ENCODE results near the gene DEAF1. TPM values are rescaled to one million over a fixed set of nuclear protein-coding genes. Genes with fewer than 3 reads are reported as not detected.

Gene DEAF1
- total and polyA plus RNA-seq, 2 experiments from 2014 or later, result 42.6 to 47.8 TPM

DNA sequence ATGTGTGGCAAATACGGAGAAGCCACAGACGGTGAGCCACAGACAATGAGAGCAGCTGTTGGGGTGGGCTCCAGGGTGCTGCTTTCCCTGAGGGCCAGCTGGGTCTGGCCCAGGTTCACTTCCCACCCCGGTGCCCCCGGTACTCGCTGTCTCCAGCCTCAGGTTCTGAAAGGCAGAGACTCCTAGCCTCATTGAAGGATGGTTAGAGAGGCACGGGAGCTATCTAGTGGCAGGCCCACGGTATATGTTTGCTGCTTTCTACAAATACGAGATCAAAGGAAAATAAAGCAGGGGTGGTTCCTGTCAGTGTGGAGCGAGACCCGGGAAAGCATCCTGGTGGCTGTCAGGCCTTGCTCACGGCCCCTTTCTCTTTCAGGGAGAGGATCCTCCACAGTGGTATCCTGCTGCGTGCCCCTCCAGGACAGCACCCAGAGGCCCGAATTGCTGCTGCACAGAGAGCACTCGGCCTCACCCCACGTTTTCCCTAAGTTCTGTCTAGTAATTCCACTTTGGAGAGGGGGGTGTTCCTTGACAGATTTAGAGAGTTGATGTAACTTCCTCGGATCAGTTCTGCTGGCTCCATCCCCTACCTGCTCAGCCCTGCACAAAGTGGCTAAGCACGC lies 3.6 kb upstream of the DEAF1 start:
- no peak overlapping the region for H3K4me2 ChIP-seq
- no peak for ATAC-seq
- no peak overlapping the region for H3K4me3 Mint-ChIP-seq

DNA sequence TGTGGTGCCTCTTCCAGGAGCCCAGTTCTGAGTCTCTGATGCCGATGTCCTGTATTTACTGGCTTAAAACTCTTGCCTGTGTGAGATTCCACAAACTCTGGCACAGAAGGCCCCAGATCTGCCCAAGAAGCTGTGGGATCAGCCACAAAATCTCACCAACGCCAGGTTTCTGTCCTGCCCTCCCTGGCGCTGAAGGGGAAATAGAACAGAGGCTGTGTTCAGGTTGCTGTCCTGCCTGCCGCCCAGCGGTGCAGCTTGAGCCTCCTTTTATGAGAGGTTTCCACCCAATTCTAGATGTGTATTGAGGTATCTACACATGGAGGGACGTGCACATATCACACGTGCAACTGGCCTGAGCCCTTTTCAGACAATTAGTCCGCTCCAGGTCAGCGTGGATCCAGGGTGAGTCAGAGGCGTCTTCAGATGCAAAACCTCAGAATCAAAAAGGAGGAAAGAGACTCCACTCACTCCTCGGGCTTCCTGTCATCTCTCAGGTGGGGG lies 2.8 kb upstream of the DEAF1 start:
- DNase-seq (ENCODE audit: low spot score) (no peak), ATAC-seq (no peak)
- no peaks in the 10 kb centered on the region for H3K9me2 ChIP-seq (ENCODE audit: insufficient read depth)
- H2AFZ ChIP-seq, result no peak overlapping the region
- peaks cover 4% of the 10 kb centered on the region; the same call in 2 of the 3 replicates for H3K36me3 Mint-ChIP-seq (ENCODE audit: low read depth)
- peaks cover 28% of the 10 kb centered on the region for H3F3A ChIP-seq (replicated peaks; ENCODE audit: low read depth)
- H3K27me3 Mint-ChIP-seq (ENCODE audit: insufficient read depth, low read depth, poor library complexity), result peaks cover 15% of the 10 kb centered on the region
- no peaks in the 10 kb centered on the region for H3K36me3 ChIP-seq (ENCODE audit: insufficient read depth)
- peak overlapping the region; percentile 37; the same call in 1 of the 2 replicates for H3K4me2 ChIP-seq
- H3K4me1 ChIP-seq (ENCODE audit: insufficient read depth), result peaks cover 19% of the 10 kb centered on the region
- peaks cover 5% of the 10 kb centered on the region for H4K20me1 ChIP-seq (replicated peaks; ENCODE audit: insufficient read depth)
- H3K27ac Mint-ChIP-seq, result peak overlapping the region; percentile 80
- peaks cover 21% of the 10 kb centered on the region for H3K79me2 ChIP-seq (replicated peaks; ENCODE audit: insufficient read depth)
- peak overlapping the region; percentile 86 for H3K27ac ChIP-seq (ENCODE audit: low read depth)
- no peaks in the 10 kb centered on the region for H3K27me3 ChIP-seq (ENCODE audit: insufficient read depth)
- peaks cover 4% of the 10 kb centered on the region; the same call in 2 of the 3 replicates for H3K9me3 Mint-ChIP-seq
- peaks cover 24% of the 10 kb centered on the region for H3K4me1 Mint-ChIP-seq
- H3K4me3 Mint-ChIP-seq, result peak overlapping the region; percentile 20; the same call in 2 of the 3 replicates
- 0 out of 2 replicates have a peak overlapping the region, but pooled peaks have one; percentile 26 for H3K4me3 ChIP-seq
- no peak for TF ChIP-seq EZH2phosphoT487 (IDR thresholded peaks at IDR 0.05; ENCODE audit: unreplicated experiment)
- TF ChIP-seq, protein P1, sequence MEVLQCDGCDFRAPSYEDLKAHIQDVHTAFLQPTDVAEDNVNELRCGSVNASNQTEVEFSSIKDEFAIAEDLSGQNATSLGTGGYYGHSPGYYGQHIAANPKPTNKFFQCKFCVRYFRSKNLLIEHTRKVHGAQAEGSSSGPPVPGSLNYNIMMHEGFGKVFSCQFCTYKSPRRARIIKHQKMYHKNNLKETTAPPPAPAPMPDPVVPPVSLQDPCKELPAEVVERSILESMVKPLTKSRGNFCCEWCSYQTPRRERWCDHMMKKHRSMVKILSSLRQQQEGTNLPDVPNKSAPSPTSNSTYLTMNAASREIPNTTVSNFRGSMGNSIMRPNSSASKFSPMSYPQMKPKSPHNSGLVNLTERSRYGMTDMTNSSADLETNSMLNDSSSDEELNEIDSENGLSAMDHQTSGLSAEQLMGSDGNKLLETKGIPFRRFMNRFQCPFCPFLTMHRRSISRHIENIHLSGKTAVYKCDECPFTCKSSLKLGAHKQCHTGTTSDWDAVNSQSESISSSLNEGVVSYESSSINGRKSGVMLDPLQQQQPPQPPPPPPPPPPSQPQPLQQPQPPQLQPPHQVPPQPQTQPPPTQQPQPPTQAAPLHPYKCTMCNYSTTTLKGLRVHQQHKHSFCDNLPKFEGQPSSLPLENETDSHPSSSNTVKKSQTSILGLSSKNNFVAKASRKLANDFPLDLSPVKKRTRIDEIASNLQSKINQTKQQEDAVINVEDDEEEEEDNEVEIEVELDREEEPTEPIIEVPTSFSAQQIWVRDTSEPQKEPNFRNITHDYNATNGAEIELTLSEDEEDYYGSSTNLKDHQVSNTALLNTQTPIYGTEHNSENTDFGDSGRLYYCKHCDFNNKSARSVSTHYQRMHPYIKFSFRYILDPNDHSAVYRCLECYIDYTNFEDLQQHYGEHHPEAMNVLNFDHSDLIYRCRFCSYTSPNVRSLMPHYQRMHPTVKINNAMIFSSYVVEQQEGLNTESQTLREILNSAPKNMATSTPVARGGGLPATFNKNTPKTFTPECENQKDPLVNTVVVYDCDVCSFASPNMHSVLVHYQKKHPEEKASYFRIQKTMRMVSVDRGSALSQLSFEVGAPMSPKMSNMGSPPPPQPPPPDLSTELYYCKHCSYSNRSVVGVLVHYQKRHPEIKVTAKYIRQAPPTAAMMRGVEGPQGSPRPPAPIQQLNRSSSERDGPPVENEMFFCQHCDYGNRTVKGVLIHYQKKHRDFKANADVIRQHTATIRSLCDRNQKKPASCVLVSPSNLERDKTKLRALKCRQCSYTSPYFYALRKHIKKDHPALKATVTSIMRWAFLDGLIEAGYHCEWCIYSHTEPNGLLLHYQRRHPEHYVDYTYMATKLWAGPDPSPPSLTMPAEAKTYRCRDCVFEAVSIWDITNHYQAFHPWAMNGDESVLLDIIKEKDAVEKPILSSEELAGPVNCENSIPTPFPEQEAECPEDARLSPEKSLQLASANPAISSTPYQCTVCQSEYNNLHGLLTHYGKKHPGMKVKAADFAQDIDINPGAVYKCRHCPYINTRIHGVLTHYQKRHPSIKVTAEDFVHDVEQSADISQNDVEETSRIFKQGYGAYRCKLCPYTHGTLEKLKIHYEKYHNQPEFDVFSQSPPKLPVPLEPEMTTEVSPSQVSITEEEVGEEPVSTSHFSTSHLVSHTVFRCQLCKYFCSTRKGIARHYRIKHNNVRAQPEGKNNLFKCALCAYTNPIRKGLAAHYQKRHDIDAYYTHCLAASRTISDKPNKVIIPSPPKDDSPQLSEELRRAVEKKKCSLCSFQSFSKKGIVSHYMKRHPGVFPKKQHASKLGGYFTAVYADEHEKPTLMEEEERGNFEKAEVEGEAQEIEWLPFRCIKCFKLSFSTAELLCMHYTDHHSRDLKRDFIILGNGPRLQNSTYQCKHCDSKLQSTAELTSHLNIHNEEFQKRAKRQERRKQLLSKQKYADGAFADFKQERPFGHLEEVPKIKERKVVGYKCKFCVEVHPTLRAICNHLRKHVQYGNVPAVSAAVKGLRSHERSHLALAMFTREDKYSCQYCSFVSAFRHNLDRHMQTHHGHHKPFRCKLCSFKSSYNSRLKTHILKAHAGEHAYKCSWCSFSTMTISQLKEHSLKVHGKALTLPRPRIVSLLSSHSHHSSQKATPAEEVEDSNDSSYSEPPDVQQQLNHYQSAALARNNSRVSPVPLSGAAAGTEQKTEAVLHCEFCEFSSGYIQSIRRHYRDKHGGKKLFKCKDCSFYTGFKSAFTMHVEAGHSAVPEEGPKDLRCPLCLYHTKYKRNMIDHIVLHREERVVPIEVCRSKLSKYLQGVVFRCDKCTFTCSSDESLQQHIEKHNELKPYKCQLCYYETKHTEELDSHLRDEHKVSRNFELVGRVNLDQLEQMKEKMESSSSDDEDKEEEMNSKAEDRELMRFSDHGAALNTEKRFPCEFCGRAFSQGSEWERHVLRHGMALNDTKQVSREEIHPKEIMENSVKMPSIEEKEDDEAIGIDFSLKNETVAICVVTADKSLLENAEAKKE (CRISPR knock-in tag; IDR thresholded peaks at IDR 0.05), result no peak
- TF ChIP-seq EZH2 (IDR thresholded peaks at IDR 0.05; ENCODE audit: low read depth, unreplicated experiment), result no peak
- no peak for TF ChIP-seq STAT1 (IDR thresholded peaks at IDR 0.05; ENCODE audit: unreplicated experiment)
- no peak for TF ChIP-seq ZNF331 (CRISPR knock-in tag; IDR thresholded peaks at IDR 0.05; ENCODE audit: low read depth)
- TF ChIP-seq, protein P2, sequence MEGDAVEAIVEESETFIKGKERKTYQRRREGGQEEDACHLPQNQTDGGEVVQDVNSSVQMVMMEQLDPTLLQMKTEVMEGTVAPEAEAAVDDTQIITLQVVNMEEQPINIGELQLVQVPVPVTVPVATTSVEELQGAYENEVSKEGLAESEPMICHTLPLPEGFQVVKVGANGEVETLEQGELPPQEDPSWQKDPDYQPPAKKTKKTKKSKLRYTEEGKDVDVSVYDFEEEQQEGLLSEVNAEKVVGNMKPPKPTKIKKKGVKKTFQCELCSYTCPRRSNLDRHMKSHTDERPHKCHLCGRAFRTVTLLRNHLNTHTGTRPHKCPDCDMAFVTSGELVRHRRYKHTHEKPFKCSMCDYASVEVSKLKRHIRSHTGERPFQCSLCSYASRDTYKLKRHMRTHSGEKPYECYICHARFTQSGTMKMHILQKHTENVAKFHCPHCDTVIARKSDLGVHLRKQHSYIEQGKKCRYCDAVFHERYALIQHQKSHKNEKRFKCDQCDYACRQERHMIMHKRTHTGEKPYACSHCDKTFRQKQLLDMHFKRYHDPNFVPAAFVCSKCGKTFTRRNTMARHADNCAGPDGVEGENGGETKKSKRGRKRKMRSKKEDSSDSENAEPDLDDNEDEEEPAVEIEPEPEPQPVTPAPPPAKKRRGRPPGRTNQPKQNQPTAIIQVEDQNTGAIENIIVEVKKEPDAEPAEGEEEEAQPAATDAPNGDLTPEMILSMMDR (conservative IDR thresholded peaks at IDR 0.05; ENCODE audit: low read depth in 2 of 2), result no peak
- no peak for TF ChIP-seq POLR2AphosphoS5 (IDR thresholded peaks at IDR 0.05; ENCODE audit: low read depth)
- TF ChIP-seq, protein P3, sequence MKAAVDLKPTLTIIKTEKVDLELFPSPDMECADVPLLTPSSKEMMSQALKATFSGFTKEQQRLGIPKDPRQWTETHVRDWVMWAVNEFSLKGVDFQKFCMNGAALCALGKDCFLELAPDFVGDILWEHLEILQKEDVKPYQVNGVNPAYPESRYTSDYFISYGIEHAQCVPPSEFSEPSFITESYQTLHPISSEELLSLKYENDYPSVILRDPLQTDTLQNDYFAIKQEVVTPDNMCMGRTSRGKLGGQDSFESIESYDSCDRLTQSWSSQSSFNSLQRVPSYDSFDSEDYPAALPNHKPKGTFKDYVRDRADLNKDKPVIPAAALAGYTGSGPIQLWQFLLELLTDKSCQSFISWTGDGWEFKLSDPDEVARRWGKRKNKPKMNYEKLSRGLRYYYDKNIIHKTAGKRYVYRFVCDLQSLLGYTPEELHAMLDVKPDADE (IDR thresholded peaks at IDR 0.05), result no peak
- no peak for TF ChIP-seq NANOG (IDR thresholded peaks at IDR 0.05; ENCODE audit: borderline replicate concordance)

More for the DNA sequence above, 3.6 kb upstream of the DEAF1 start:
- Histone ChIP-seq H2AFZ (no peak overlapping the region), H3K79me2 (replicated peaks; ENCODE audit: insufficient read depth) (peaks cover 14% of the 10 kb centered on the region), H3K27me3 (ENCODE audit: insufficient read depth) (no peaks in the 10 kb centered on the region), H3K4me1 (ENCODE audit: insufficient read depth) (peaks cover 13% of the 10 kb centered on the region), H3K36me3 (ENCODE audit: insufficient read depth) (no peaks in the 10 kb centered on the region), H4K20me1 (replicated peaks; ENCODE audit: insufficient read depth) (peaks cover 5% of the 10 kb centered on the region), H3F3A (replicated peaks; ENCODE audit: low read depth) (peaks cover 27% of the 10 kb centered on the region), H3K27ac (ENCODE audit: low read depth) (0 out of 2 replicates have a peak overlapping the region, but pooled peaks have one; percentile 19), H3K4me3 (no peak overlapping the region), H3K9me2 (ENCODE audit: insufficient read depth) (no peaks in the 10 kb centered on the region)
- no peaks in the 10 kb centered on the region; the same call in 1 of the 3 replicates for H3K36me3 Mint-ChIP-seq (ENCODE audit: low read depth)
- peaks cover under 1% of the 10 kb centered on the region; the same call in 1 of the 3 replicates for H3K9me3 Mint-ChIP-seq
- peak overlapping the region; percentile 80; the same call in 1 of the 2 replicates for H3K27ac Mint-ChIP-seq
- no peak for DNase-seq (ENCODE audit: low spot score)
- peaks cover 17% of the 10 kb centered on the region for H3K4me1 Mint-ChIP-seq
- H3K27me3 Mint-ChIP-seq (ENCODE audit: insufficient read depth, low read depth, poor library complexity), result peaks cover 9% of the 10 kb centered on the region
- TF ChIP-seq EZH2 (IDR thresholded peaks at IDR 0.05; ENCODE audit: low read depth, unreplicated experiment), result no peak
- TF ChIP-seq NANOG (IDR thresholded peaks at IDR 0.05; ENCODE audit: borderline replicate concordance), result no peak
- no peak for TF ChIP-seq JUNB (IDR thresholded peaks at IDR 0.05; ENCODE audit: unreplicated experiment)
- no peak for TF ChIP-seq EZH2phosphoT487 (IDR thresholded peaks at IDR 0.05; ENCODE audit: unreplicated experiment)

Data from GM23338 (cell line).